HEK293 (cell line): ENCODE results near the gene XRCC6.
A peak's percentile ranks its signal among the peaks of the same experiment; 100 is the strongest.

Experiments
- CTCF ChIA-PET: fragments of 350-600 bp; formaldehyde crosslinking; extraction: SDS; loops from one replicate; lab custom pipeline; 2021; ENCODE audit warnings: antibody characterized with exemption; lab: Yijun Ruan, JAX
- POLR2A ChIA-PET: fragments of 300-600 bp; formaldehyde crosslinking; extraction: SDS; loops from one replicate; lab custom pipeline; 2020; ENCODE audit warnings: antibody characterized with exemption, inconsistent platforms; lab: Yijun Ruan, JAX
- H3K27ac ChIP-seq: fragments of 200-500 bp; sonication (Bioruptor generic); 2 replicates; pipeline ENCODE4 v1.5.1; 2014; ENCODE audit warnings: low read depth, low read length, control low read depth, inconsistent platforms; ENCODE audit errors: extremely low read depth
- H3K36me3 ChIP-seq, 2 experiments: fragments of 200-500 bp in 1 of 2; sonication (Bioruptor generic) in 1 of 2; 1 replicate in 1 of 2; 2 replicates in 1 of 2; pipeline ENCODE4 v1.5.1; 2014 to 2017; ENCODE audit warnings: inconsistent platforms in 2 of 2, low read length in 2 of 2; ENCODE audit not compliant: control insufficient read depth in 2 of 2, insufficient read depth in 1 of 2
- H3K4me1 ChIP-seq: fragments of 200-500 bp; sonication (Bioruptor generic); 2 replicates; pipeline ENCODE4 v1.5.1; 2014; ENCODE audit warnings: mild to moderate bottlenecking, low read length, inconsistent platforms; ENCODE audit not compliant: control insufficient read depth, insufficient read depth
- H3K4me3 ChIP-seq: 2 replicates; pipeline ENCODE4 v1.5.1; 2011; ENCODE audit warnings: low read depth, mild to moderate bottlenecking, control low read depth, low read length, moderate library complexity
- H3K9me3 ChIP-seq: fragments of 200-500 bp; sonication (Bioruptor generic); 2 replicates; pipeline ENCODE4 v1.5.1; 2014; ENCODE audit warnings: low read depth, low read length, inconsistent platforms; ENCODE audit not compliant: control insufficient read depth, insufficient read depth
- FEZF1 ChIP-seq: fragments of 450-650 bp; formaldehyde crosslinking; IDR thresholded peaks from 2 replicates; pipeline ENCODE4 v1.5.1; 2016; ENCODE audit warnings: missing biosample characterization, missing genetic modification characterization
- HOXA7 ChIP-seq: sonication (generic); formaldehyde crosslinking; IDR thresholded peaks from 2 replicates; pipeline ENCODE4 v1.8.1; 2022; ENCODE audit warnings: missing genetic modification reagents, borderline replicate concordance
- IKZF3 ChIP-seq: fragments of 450-650 bp; IDR thresholded peaks from 2 replicates; pipeline ENCODE4 v1.5.0; 2018; ENCODE audit warnings: missing biosample characterization, mild to moderate bottlenecking, missing genetic modification characterization, moderate library complexity
- KLF9 ChIP-seq: fragments of 450-650 bp; formaldehyde crosslinking; IDR thresholded peaks from 2 replicates; pipeline ENCODE4 v1.5.1; 2016; ENCODE audit warnings: missing biosample characterization, missing genetic modification characterization, low read depth
- WT1 ChIP-seq: fragments of 450-650 bp; formaldehyde crosslinking; IDR thresholded peaks from 2 replicates; pipeline ENCODE4 v1.5.1; 2016; ENCODE audit warnings: missing biosample characterization, missing genetic modification characterization
- ZBTB11 ChIP-seq: fragments of 450-650 bp; formaldehyde crosslinking; conservative IDR thresholded peaks from 2 replicates; pipeline ENCODE4 v1.5.1; 2016; ENCODE audit warnings: low read depth, missing biosample characterization, missing genetic modification characterization
- ZBTB6 ChIP-seq: fragments of 450-650 bp; formaldehyde crosslinking; IDR thresholded peaks from 2 replicates; pipeline ENCODE4 v1.5.1; 2017; ENCODE audit warnings: missing biosample characterization, missing genetic modification characterization
- ZFHX2 ChIP-seq: fragments of 450-650 bp; formaldehyde crosslinking; conservative IDR thresholded peaks from 2 replicates; pipeline ENCODE4 v1.5.1; 2016; ENCODE audit warnings: missing biosample characterization, missing genetic modification characterization
- ZNF16 ChIP-seq: fragments of 450-650 bp; formaldehyde crosslinking; IDR thresholded peaks from 2 replicates; pipeline ENCODE4 v1.5.1; 2016; ENCODE audit warnings: low read depth, missing biosample characterization, missing genetic modification characterization
- ZNF366 ChIP-seq: fragments of 450-650 bp; formaldehyde crosslinking; conservative IDR thresholded peaks from 2 replicates; pipeline ENCODE4 v1.5.1; 2016; ENCODE audit warnings: missing biosample characterization, missing genetic modification characterization
- ZNF473 ChIP-seq: fragments of 450-650 bp; formaldehyde crosslinking; IDR thresholded peaks from 2 replicates; pipeline ENCODE4 v1.5.1; 2017; ENCODE audit warnings: missing biosample characterization, missing genetic modification characterization
- ZNF488 ChIP-seq: fragments of 450-650 bp; formaldehyde crosslinking; IDR thresholded peaks from 2 replicates; pipeline ENCODE4 v1.5.1; 2016; ENCODE audit warnings: missing biosample characterization, missing genetic modification characterization
- ZNF654 ChIP-seq: fragments of 450-650 bp; formaldehyde crosslinking; IDR thresholded peaks from 2 replicates; pipeline ENCODE4 v1.5.1; 2016; ENCODE audit warnings: low read depth, missing biosample characterization, missing genetic modification characterization
- ZNF704 ChIP-seq: fragments of 450-650 bp; formaldehyde crosslinking; IDR thresholded peaks from 2 replicates; pipeline ENCODE4 v1.5.1; 2016; ENCODE audit warnings: missing biosample characterization, missing genetic modification characterization
- ZNF747 ChIP-seq: fragments of 450-650 bp; formaldehyde crosslinking; IDR thresholded peaks from 2 replicates; pipeline ENCODE4 v1.5.1; 2016; ENCODE audit warnings: missing biosample characterization, missing genetic modification characterization
- ZSCAN5A ChIP-seq: fragments of 450-650 bp; formaldehyde crosslinking; IDR thresholded peaks from 2 replicates; pipeline ENCODE4 v1.5.1; 2016; ENCODE audit warnings: missing biosample characterization, missing genetic modification characterization

Gene XRCC6

DNA sequence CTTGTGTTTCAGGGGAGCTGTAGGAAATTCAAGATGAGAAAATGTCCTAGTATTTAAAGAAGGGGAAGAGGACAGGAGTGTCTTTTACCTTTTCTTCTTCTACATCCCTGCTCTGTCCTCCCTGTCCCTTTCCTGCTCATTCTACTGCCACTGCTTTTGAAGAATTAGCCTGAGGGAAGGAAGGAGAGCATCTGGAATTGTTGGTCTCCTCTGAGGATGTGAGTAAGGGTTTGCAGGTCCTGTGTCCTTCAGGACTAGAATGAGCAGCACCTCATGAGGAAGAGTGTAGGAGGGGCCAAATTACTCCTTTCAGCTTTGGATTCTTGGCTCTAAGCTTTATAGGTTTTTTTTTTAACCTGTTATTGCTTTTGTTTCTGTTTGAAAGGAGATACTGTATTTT, 43.4 kb downstream of the XRCC6 start (continued):
- TF ChIP-seq ZBTB11 (no peak), HOXA7 (CRISPR knock-in tag) (no peak)
- TF ChIP-seq, all 188 proteins: peak for 0

- TF ChIP-seq ZNF654 (tag by site-specific recombination): no peak
- no peak for TF ChIP-seq ZFHX2
- TF ChIP-seq ZNF366 (tag by site-specific recombination): 0 out of 2 replicates have a peak, but pooled peaks have one; percentile 16
- TF ChIP-seq ZNF704 (tag by site-specific recombination): no peak
- peak; percentile 42; the same call in 1 of the 2 replicates for TF ChIP-seq ZBTB6 (tag by site-specific recombination)
- no peak for TF ChIP-seq ZNF488 (tag by site-specific recombination)
- no peaks in the 10 kb centered on the region for H3K9me3 ChIP-seq
- CTCF ChIA-PET: interaction anchor here (0.5 to 0.8 kb wide), 4 partner anchors 96 to 285 kb away, joined by 3 to 5 read pairs (median 4); no protein-coding TSS in a partner anchor
- no peak overlapping the region; the same call in 1 of the 2 replicates for H3K27ac ChIP-seq
- H3K36me3 ChIP-seq: peaks cover 26 to 55% of the 10 kb centered on the region in 2 experiments
- POLR2A ChIA-PET: interaction anchor here (0.5 to 1.1 kb wide), 3 partner anchors 8 to 297 kb away, joined by 3 to 4 read pairs (median 3); partner anchors contain the start of genes DESI1 and XRCC6
- H3K4me1 ChIP-seq: no peaks in the 10 kb centered on the region
- no peak overlapping the region for H3K4me3 ChIP-seq
Measured at GRCh38 chr22:41664951-41665350, 43.9 kb downstream of the XRCC6 start.

GRCh38 chr22:41668971-41669911, 48.1 kb downstream of the XRCC6 start:
- TF ChIP-seq ZSCAN5A (tag by site-specific recombination) (no peak), FEZF1 (tag by site-specific recombination) (no peak), ZNF473 (tag by site-specific recombination) (no peak), IKZF3 (no peak), ZNF16 (tag by site-specific recombination) (no peak), WT1 (tag by site-specific recombination) (no peak), KLF9 (tag by site-specific recombination) (no peak), ZNF747 (tag by site-specific recombination) (no peak)
- Histone ChIP-seq H3K27ac (no peak overlapping the region), H3K4me3 (no peak overlapping the region), H3K36me3 (peaks cover 11 to 20% of the 10 kb centered on the region in 2 experiments; a peak in 2 of 3 replicates), H3K9me3 (no peaks in the 10 kb centered on the region), H3K4me1 (no peaks in the 10 kb centered on the region)
- ChIA-PET POLR2A (interaction anchor here (0.7 kb wide), 1 partner anchor 28 kb away, joined by 3 read pairs; no protein-coding TSS in a partner anchor), CTCF (interaction anchor here (0.6 to 1.2 kb wide), 4 partner anchors 11 to 776 kb away, joined by 3 to 6 read pairs (median 3); no protein-coding TSS in a partner anchor)
